ENCODE results near the gene ZDHHC9.

ZDHHC9 gene

DNA sequence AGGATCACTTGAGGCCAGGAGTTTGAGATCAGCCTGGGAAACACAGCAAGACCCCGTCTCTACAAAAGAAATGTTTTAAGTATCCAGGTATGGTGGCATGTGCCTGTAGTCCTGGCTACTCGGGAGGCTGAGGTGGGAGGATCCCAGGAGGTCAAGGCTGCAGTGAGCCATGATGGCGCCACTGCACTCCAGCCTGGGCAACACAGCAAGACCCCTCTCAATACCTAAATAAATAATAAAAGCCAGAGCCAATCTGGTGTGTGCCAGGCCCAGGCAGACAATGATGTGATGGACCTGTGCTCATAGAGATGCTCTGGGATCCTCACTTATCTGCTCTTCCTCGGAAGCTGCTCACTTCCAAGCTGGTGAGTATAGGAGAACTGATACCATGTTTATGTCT, 82.1 kb downstream of the ZDHHC9 start:
- no peak for DNase-seq

DNA sequence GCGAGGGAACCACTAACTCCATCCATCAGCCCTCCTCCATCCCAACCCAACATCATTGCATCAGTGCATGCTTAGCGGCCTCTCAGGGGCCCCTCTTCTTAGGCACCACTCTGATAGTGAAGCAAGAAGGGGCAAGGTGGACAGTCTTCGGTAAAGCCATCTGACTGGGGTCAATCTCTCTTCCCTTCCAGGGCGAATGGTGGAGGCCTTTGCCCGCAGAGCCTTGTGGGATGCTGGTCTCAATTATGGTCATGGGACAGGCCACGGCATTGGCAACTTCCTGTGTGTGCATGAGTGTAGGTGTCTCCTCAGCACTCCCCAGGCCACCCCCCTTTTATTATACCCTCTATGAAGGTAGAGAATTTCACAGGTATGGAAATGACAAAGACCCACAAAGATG, 82.7 kb downstream of the ZDHHC9 start:
- DNase-seq, result no peak

DNA sequence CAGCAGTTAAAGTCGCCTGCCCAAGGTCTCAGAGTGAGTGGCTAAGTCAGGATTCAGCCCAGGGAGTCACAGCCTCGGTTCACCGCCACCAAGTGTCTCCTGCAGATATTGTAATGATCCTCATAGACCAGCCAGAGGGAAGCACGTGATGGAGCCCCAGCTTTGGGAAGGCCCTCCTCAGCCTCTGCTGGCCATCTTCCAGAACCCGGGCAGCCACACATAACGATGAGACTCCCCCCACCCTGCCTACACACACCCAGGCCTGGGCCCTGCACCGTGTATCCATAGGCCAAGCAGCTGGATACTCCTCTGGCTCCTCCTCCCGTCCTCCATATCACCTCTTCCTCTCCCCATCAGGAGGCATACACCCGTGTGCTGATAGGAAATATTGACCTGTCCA, 83.5 kb downstream of the ZDHHC9 start:
- DNase-seq, result no peak

DNA sequence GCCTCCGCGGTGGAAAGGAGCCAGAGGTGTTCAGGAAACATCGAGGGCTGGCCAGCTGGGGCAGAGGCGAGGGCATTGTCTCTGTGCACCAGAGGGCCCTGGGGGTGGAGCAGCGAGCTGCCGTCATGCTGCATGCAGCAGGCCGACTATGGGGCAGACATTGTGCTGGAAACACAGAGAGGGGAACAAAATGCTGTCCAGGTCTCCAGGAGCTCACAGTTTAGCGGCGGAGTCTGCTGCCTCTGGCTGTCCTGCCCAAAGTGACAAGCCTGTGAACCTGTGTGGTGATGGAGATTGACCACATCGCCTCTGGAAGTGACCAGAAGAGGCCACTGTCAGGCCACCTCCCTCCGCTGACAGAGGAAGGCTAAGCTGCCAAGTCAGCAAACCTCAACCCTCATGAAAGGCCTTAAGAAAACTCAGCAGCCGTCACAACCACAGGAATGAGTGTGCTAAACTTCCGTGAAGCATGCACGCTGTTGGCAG, 84.1 kb downstream of the ZDHHC9 start:
- peak; percentile 10 for DNase-seq

DNA sequence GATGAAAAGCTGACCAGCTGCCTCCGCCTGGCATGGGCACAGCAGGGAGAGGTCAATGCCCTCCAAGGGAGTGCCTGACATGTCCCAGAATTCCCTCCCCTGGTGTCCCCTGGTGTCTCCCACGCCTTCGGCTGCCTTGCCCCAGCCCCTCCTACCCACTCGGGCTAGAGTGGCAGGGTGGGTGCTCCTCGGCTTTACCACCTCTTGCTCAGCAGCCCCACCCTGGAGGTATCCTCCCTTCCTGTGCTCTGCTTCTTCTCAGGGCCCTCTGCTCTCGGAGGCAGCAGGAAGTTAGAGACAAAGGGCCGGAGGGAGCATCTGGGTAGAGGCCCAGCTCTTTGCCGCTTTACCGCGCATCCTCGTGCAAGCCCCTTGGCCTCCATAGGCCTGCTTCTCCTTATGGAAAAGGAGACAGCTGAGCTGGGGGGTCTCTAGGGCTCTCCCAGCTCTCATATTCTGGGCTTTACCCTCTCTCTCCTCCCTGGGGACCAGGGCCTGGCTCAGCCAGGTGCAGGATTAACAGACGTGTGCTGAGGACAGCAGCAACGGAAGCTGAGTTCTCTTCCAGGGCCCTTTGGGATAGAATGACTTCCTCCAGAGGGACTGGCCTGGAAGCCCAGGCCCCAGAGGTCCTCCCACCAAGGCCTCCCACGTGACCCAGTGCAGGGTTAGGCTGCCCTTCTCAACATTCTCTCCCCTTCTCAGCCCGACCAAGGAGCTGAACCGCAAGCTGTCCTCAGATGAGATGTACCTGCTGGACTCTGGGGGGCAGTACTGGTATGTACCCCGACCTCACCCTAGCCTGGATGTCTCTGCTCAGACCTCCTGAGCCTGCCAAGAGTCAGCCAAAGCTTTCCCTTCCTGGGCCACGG, 87.7 kb downstream of the ZDHHC9 start:
- DNase-seq, result no peak

DNA sequence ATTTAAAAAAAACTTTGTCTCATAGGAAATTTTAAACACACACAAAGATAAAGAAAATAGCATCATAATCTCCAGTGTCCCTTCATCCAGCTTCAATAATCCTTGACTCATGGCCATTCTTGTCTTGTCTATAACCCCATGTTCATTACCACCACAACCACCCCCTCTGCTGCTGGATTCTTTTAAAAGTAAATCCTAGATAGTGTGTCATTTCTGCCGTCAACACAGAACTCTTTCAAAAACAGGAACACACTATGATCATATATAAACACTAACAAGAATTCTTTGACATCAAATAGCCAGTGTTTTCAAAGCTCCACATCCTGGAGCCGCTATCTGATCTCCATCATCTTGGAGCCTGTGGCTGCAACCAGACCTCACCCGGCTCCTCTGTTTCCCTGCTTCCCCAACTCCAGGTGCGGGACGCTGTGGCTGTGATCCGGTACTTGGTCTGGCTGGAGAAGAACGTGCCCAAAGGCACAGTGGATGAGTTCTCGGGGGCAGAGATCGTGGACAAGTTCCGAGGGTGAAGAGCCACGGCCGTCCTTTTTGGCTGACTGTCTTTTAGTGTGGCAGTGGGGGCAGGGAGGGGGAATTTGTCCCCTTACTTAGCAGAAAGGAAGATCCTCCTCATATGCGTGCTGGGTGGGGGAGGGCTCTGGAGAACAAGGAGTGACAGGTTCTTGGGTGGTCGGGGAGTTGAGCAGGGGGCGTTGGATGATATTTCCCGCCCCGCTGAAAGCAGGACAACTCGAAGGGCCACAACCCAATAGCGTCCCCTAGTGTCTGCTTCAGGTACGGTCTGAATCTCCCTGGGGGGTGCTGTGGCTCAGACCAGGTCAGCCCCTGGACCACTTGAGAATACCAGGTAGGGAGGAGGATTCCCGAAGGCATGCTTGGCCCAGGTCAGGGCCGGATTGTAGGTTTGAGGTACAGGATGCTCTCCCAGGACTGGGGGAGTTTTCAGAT, 89.3 kb downstream of the ZDHHC9 start:
- no peak for DNase-seq
